Right atrium auricular region (tissue), 2 donors: ENCODE results near the gene CBY1. TPM values are rescaled to one million over a fixed set of nuclear protein-coding genes. Genes with fewer than 3 reads are reported as not detected.
A peak's percentile ranks its signal among the peaks of the same experiment; 100 is the strongest.

Experiments
- DNase-seq: peaks from one replicate; pipeline ENCODE4 v3.0.0-alpha.2; 2019; ENCODE audit warnings: low spot score
- H3K27ac ChIP-seq, 2 donors: fragments of 200-600 bp; sonication (generic); 1 replicate in 1 of 2; 2 replicates in 1 of 2; pipeline ENCODE4 v1.5.1; 2016 to 2019
- H3K27me3 ChIP-seq, 2 donors: fragments of 200-600 bp; sonication (generic); one replicate each; pipeline versions ENCODE4 v1.5.1 to v1.6.0; 2017 to 2019
- H3K36me3 ChIP-seq: fragments of 200-600 bp; sonication (generic); one replicate; pipeline ENCODE4 v1.5.1; 2016
- H3K4me1 ChIP-seq, 2 donors: fragments of 200-600 bp; sonication (generic); one replicate each; pipeline versions ENCODE4 v1.5.1 to v1.6.0; 2017 to 2019
- H3K4me3 ChIP-seq, 2 donors: fragments of 200-600 bp; sonication (generic); 1 replicate in 1 of 2; 2 replicates in 1 of 2; pipeline ENCODE4 v1.5.1; 2017 to 2019; ENCODE audit warnings: mild to moderate bottlenecking in 1 of 2, moderate library complexity in 1 of 2
- H3K9me3 ChIP-seq, 2 donors: fragments of 200-600 bp; sonication (generic); one replicate each; pipeline ENCODE4 v1.5.1; 2019
- total RNA-seq, 2 donors: library from RNA; depleted of rRNA; stranded (reverse); fragments of >200 nt; gene quantifications; one replicate each; pipeline ENCODE4 v1.1.0, GENCODE V29; 2016
- TF ChIP-seq, protein P1 (sequence below), 2 donors: fragments of 200-600 bp; sonication (generic); IDR thresholded peaks; one replicate each; pipeline ENCODE4 v1.5.1; 2019; ENCODE audit warnings: antibody characterized with exemption in 2 of 2

CBY1 gene
- total RNA-seq, 2 donors from 2014 or later: 23.0 to 27.9 TPM

DNA sequence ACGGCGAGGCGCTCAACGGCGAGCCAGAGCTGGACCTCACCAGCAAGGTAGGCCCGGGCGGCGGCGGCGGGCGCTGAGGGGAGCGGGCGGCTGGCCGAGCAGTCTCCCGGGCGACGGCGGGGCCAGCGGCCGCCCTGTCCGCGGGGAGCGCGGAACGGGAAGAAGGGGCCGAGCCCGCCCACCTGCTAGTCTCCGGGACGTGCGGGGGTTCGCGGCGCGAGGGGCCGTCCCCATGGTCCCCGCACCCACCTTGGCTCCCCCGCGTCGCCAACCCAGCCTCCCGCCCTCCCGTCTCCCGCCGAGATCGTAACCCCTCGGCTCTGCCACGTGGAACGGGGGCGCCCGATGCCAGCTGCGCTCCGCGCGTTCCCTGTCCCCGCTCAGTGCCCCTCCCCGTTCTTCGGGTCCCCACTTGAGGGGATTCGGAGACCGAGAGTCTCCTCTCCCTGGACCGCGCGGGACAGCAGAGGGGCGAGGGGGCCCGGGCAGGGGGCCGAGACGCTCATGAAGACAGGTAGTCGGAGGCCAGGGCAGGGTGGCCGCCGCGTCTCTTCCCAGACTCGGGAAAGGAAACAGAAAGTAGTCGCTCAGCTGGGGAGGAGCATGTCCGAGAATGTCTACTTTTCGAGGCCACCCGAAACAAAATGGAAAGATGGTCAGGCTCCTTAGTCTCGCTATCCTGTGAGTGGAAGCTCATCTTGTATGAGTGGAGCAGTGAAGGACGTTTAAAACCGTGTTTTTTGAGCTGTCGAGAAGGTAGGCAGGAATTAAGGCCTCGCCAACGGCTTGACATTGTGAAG, 49.9 kb downstream of the CBY1 start:
- no peaks in the 10 kb centered on the region for H3K9me3 ChIP-seq
- TF ChIP-seq, protein P1, sequence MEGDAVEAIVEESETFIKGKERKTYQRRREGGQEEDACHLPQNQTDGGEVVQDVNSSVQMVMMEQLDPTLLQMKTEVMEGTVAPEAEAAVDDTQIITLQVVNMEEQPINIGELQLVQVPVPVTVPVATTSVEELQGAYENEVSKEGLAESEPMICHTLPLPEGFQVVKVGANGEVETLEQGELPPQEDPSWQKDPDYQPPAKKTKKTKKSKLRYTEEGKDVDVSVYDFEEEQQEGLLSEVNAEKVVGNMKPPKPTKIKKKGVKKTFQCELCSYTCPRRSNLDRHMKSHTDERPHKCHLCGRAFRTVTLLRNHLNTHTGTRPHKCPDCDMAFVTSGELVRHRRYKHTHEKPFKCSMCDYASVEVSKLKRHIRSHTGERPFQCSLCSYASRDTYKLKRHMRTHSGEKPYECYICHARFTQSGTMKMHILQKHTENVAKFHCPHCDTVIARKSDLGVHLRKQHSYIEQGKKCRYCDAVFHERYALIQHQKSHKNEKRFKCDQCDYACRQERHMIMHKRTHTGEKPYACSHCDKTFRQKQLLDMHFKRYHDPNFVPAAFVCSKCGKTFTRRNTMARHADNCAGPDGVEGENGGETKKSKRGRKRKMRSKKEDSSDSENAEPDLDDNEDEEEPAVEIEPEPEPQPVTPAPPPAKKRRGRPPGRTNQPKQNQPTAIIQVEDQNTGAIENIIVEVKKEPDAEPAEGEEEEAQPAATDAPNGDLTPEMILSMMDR (IDR thresholded peaks at IDR 0.05): no peak
- peak; percentile 69 for DNase-seq
- peaks cover 6% of the 10 kb centered on the region for H3K36me3 ChIP-seq
- no peaks in the 10 kb centered on the region for H3K27me3 ChIP-seq
- H3K4me1 ChIP-seq: peaks cover 0 to 42% of the 10 kb centered on the region in 2 donors
- peak overlapping the region; percentile 95 to 97 for H3K27ac ChIP-seq
- H3K4me3 ChIP-seq: peak overlapping the region; percentile 71 to 92

DNA sequence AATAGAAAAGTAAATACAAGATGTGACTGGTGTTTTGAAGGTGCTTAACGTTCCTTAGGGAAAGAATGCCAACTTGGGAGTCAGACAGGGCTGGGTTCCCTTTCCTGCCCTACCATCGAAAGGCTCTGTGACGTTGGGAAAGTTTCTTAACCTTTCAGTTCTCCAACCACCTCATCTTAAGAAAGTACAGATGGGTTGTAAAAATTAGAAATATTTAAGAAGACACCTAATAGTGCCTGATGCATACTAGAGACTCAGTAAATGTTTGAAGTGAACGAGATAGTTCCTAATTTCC, 50.4 kb downstream of the CBY1 start:
- H3K4me1 ChIP-seq: peaks cover 0 to 38% of the 10 kb centered on the region in 2 donors
- no peaks in the 10 kb centered on the region for H3K9me3 ChIP-seq
- peaks cover 6% of the 10 kb centered on the region for H3K36me3 ChIP-seq
- peak overlapping the region; percentile 71 to 92 for H3K4me3 ChIP-seq
- DNase-seq: no peak
- H3K27me3 ChIP-seq: no peaks in the 10 kb centered on the region
- H3K27ac ChIP-seq: peak overlapping the region; percentile 95 to 97
- TF ChIP-seq, protein P1 (IDR thresholded peaks at IDR 0.05): no peak

DNA sequence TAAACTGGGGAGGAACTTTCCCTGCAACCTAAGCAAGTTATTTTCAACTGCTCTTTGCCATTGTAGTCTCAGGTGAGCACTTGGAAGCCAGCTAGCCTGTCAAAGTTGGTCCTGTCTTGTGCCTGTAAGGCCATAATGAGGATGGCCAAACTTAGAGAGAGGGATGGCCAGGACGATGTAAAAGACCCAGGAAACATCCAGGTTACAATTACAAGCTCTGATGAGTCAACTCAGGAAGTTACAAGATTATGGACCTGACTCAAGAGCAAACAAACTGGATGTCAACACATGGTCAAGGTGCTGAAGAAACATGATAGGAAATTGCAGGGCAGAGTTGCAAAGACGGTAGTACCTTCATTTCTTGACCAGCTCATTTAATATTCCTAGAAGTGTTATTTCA, 50.9 kb downstream of the CBY1 start:
- no peak for DNase-seq
- Histone ChIP-seq H3K36me3 (peaks cover 11% of the 10 kb centered on the region), H3K9me3 (no peaks in the 10 kb centered on the region), H3K27ac (peak overlapping the region; percentile 95 to 97), H3K4me1 (peaks cover 0 to 43% of the 10 kb centered on the region in 2 donors), H3K4me3 (peak overlapping the region in 1 of 2 donors; percentile 71), H3K27me3 (no peaks in the 10 kb centered on the region)
- TF ChIP-seq, protein P1 (IDR thresholded peaks at IDR 0.05): no peak

DNA sequence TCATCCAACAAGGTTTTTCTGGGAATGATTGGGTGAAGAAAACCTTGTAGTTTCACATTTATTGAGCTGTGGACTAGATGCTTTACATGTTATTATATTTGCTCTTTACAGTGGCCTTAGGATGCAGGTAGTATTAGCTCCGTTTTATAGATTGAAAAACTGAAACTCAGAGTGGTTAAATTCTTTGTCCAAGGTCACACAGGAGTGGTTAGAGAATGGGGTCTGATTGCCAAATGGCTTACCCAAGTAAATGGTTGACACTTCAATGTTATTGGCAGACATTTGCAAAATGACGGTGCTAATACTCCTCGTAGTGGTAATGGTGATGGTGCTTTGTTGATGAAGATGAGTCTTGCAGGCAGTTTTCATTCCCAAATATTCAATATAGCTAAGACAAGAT, 51.5 kb downstream of the CBY1 start:
- DNase-seq: no peak
- no peak overlapping the region for H3K4me3 ChIP-seq
- H3K9me3 ChIP-seq: no peaks in the 10 kb centered on the region
- TF ChIP-seq, protein P1 (IDR thresholded peaks at IDR 0.05): no peak
- peaks cover 12% of the 10 kb centered on the region for H3K36me3 ChIP-seq
- H3K27ac ChIP-seq: no peak overlapping the region
- peaks cover 0 to 49% of the 10 kb centered on the region in 2 donors for H3K4me1 ChIP-seq
- H3K27me3 ChIP-seq: no peaks in the 10 kb centered on the region

DNA sequence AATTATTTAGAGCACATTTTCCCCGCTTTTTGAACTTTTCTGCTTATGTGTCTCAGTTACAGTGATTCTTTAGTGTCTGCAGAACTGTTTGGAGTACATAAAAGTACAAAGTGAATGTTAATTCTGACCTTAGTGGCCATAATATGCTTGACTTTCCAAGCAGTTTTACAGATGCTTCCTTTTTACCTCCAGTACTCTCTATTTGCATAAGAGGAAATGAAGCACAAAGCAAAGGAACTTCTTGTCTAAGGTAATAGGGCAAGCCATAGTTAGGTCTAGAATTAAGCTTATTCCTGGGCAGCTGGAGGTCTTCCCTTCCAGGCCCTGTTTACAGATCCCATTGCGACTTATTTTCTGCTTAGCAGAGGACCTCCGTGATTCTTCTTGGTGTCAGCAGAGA, 52.9 kb downstream of the CBY1 start:
- Histone ChIP-seq H3K4me3 (no peak overlapping the region), H3K27me3 (no peaks in the 10 kb centered on the region), H3K9me3 (no peaks in the 10 kb centered on the region), H3K36me3 (peaks cover 12% of the 10 kb centered on the region), H3K4me1 (peaks cover 0 to 62% of the 10 kb centered on the region in 2 donors), H3K27ac (no peak overlapping the region)
- DNase-seq: no peak
- TF ChIP-seq, protein P1 (IDR thresholded peaks at IDR 0.05): no peak

DNA sequence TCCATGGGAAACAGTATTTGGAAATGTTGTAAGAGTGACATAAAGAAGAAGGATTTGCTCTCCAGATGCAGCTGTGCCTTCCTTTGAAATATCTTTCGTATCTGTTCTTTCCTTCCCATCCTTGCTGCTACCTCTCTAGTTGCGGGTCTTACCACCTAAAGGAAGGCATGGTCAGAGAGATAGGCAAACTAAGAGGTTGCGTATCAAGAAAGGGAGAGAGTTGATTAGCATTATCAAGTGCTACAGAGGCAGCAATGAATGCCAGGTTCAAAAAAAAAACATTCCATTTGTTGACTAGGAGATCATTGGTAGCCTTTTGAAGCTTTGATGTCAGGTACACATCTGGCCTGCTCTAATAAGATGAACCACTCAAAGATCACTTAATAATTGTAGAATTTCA, 53.9 kb downstream of the CBY1 start:
- Histone ChIP-seq H3K36me3 (peaks cover 12% of the 10 kb centered on the region), H3K27me3 (no peaks in the 10 kb centered on the region), H3K9me3 (no peaks in the 10 kb centered on the region), H3K4me1 (peaks cover 0 to 64% of the 10 kb centered on the region in 2 donors), H3K27ac (no peak overlapping the region), H3K4me3 (no peak overlapping the region)
- DNase-seq: no peak
- TF ChIP-seq, protein P1 (IDR thresholded peaks at IDR 0.05): no peak
